Suppressor macrophage (primary cell): Measurements from ENCODE around the gene PLEK2.

Experiments used
- DNase-seq, 4 experiments: peaks; one replicate each; pipeline ENCODE4 v3.0.0-alpha.2; 2020 to 2022

PLEK2 gene

GRCh38 chr14:67396381-67396970 is 15.5 kb downstream of the PLEK2 start:
- DNase-seq: no peak

- DNase-seq: no peak
Measured at GRCh38 chr14:67395876-67396189, 16.1 kb downstream of the PLEK2 start.

GRCh38 chr14:67395086-67395875 is 16.7 kb downstream of the PLEK2 start:
- no peak for DNase-seq

GRCh38 chr14:67393689-67394088 is 18.3 kb downstream of the PLEK2 start:
- no peak for DNase-seq

- DNase-seq: no peak
Measured at GRCh38 chr14:67392800-67393199, 19.2 kb downstream of the PLEK2 start.

- DNase-seq: no peak
Measured at GRCh38 chr14:67392123-67392522, 19.8 kb downstream of the PLEK2 start.

- no peak for DNase-seq
Measured at GRCh38 chr14:67391268-67391667, 20.7 kb downstream of the PLEK2 start.

GRCh38 chr14:67389811-67390534 is 22.0 kb downstream of the PLEK2 start:
- DNase-seq: peak; percentile 18 to 64 (median 60)

GRCh38 chr14:67389275-67389674 is 22.7 kb downstream of the PLEK2 start:
- DNase-seq: no peak

GRCh38 chr14:67387195-67387594 is 24.8 kb downstream of the PLEK2 start:
- no peak for DNase-seq

- no peak for DNase-seq
Measured at GRCh38 chr14:67385618-67386017, 26.3 kb downstream of the PLEK2 start.

- DNase-seq: no peak
Measured at GRCh38 chr14:67385120-67385519, 26.8 kb downstream of the PLEK2 start.

GRCh38 chr14:67377916-67378315 is 34.0 kb downstream of the PLEK2 start:
- DNase-seq: peak in 2 of 4 experiments; percentile 24 to 34

GRCh38 chr14:67373347-67373746 is 38.6 kb downstream of the PLEK2 start:
- no peak for DNase-seq

GRCh38 chr14:67372833-67373232 is 39.1 kb downstream of the PLEK2 start:
- no peak for DNase-seq

- DNase-seq: peak; percentile 27 to 67 (median 48)
Measured at GRCh38 chr14:67371247-67372148, 40.5 kb downstream of the PLEK2 start.

GRCh38 chr14:67370830-67371229 is 41.1 kb downstream of the PLEK2 start:
- DNase-seq: no peak

GRCh38 chr14:67365476-67365875 is 46.5 kb downstream of the PLEK2 start:
- DNase-seq: no peak

GRCh38 chr14:67360470-67361206 is 51.3 kb downstream of the PLEK2 start:
- DNase-seq: no peak

GRCh38 chr14:67359775-67360469 is 52.0 kb downstream of the PLEK2 start, which contains the start of the genes ATP6V1D and EIF2S1:
Gene ATP6V1D (minus strand): TSS chr14:67359804. CDS start chr14:67359698, 106 bp downstream.
Gene EIF2S1 (plus strand): TSS chr14:67360328. CDS start chr14:67364768, 4,440 bp downstream.
- peak; percentile 100 for DNase-seq
